Measurements from ENCODE around the gene TFDP1.

Gene TFDP1

DNA sequence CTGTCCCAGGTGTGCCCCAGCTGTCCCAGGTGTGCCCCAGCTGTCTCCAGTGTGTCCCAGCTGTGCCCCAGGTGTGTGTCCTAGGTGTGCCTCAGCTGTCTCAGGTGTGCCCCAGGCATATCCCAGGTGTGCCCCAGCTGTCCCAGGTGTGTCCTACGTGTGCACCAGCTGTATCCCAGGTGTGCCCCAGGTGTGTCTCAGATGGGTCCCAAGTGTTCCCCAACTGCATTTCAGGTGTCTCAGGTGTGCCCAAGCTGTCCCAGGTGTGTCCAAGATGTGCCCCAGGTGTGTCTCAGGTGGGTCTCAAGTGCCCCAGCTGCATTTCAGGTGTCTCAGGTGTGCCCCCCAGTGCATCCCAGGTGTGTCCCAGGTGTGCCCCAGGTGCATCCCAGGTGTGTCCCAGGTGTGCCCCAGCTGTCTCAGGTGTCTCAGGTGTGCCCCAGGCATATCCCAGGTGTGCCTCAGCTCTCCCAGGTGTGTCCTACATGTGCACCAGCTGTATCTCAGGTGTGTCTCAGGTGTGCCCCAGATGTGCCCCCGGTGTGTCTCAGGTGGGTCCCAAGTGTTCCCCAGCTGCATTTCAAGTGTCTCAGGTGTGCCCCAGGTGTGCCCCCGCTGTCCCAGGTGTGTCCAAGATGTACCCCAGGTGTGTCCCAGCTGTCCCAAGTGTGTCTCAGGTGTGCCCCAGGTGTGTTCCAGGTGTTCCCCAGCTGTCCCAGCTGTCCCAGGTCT, 81.2 kb downstream of the TFDP1 start:
- no peak for DNase-seq (ENCODE audit: low read depth in 2 of 2)

GRCh38 chr13:113666329-113666670, 81.7 kb downstream of the TFDP1 start:
- no peak for DNase-seq (ENCODE audit: low read depth in 2 of 2)

- DNase-seq (ENCODE audit: low read depth in 2 of 2): no peak
Measured at GRCh38 chr13:113666951-113667701, 82.6 kb downstream of the TFDP1 start, which contains the start of gene GRK1. TSS of gene GRK1 (plus strand) at chr13:113667219. CDS start at chr13:113667387, 168 bp downstream.

GRCh38 chr13:113667771-113668490, 83.4 kb downstream of the TFDP1 start:
- DNase-seq (ENCODE audit: low read depth in 2 of 2): no peak

DNA sequence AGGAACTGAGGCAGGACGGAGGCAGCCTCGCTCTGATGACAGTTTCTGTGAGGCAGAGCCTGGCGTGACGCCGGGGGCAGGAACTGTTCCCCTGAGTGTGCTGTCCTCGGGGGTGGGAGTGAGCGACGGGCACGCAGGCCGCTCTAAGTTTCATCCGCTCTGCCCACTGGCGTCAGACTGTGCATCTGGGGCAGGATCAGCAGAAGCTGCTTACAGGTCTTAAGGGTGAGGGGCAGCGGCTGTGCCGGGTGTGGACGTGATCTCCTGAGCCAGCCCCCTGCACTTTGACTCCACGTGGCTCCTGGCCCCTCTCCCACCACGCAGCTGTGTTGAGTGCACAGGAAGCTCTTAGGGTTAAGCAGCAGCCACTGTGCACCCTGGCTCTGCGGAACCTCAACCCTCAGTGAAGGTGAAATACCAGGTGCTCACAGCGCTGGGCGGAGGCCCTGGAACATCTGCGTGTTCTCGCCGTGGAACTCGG, 84.0 kb downstream of the TFDP1 start:
- DNase-seq (ENCODE audit: low read depth in 2 of 2): no peak

DNA sequence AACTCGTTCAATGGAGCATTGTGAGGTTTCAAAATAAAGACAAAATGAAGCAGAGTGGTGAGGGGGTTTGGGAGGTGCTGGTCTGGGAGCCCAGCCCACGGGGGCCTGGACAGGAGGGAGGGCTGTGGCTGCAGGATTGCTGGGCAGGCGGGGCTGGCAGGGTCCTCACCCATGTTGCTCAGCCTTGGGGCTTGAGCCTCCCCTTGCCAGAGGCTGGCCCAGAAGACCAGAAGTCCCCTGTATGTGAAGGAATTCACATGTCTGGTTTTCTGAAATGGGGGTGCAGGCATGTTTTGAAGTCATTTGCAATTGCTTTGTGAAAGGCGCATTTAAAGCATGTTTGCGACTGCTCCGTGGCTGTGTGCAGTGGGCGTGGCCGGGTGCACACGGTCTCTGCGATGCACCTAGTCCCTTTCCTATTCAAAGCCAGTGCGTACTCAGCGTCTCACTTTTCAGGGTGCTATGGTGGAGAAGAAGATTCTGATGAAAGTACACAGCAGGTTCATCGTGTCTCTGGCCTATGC, 84.7 kb downstream of the TFDP1 start:
- DNase-seq (ENCODE audit: low read depth in 2 of 2): no peak

DNA sequence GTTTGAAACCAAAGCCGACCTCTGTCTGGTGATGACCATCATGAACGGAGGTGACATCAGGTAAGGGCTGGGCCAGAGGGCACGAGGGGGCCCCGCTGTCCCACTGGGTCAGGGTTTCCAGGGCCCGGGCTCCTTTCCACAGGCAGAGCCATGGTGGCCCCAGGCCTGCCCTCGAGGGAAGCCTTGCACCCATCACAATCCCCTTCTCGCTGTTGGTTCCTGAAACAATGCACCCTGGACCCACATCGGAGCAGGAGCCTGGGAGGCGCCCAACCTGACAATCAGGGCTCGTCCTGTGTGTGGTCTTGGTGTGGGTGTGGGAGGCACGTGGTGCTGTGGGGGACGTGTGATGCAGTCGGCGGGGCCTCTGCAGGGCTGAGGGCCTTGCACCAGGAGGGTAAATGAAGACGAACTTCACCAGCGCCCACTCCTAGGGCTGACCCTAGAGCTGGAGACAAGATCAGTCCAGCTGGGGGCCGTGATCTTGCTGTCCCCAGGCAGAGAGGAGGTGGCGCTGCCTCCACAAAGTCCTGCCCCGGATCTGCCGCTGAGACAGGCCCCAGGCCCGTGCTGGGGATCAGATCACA, 85.3 kb downstream of the TFDP1 start:
- DNase-seq (ENCODE audit: low read depth in 2 of 2): no peak

GRCh38 chr13:113670541-113670940, 86.0 kb downstream of the TFDP1 start:
- no peak for DNase-seq (ENCODE audit: low read depth in 2 of 2)

GRCh38 chr13:113671066-113672001, 86.8 kb downstream of the TFDP1 start:
- no peak for DNase-seq (ENCODE audit: low read depth in 2 of 2)

GRCh38 chr13:113672002-113672651, 87.6 kb downstream of the TFDP1 start:
- DNase-seq (ENCODE audit: low read depth in 2 of 2): no peak
